GM12875 (cell line): ENCODE results near the gene FHIP2A.

Source experiments
- H3K4me3 ChIP-seq: one replicate; pipeline ENCODE4 v1.5.1; 2011; ENCODE audit warnings: low read depth, low read length, control low read depth
- CTCF ChIP-seq: IDR thresholded peaks from 2 replicates; pipeline ENCODE4 v1.5.1; 2011; ENCODE audit warnings: low read depth, mild to moderate bottlenecking, control low read depth, inconsistent platforms, low read length, moderate library complexity, borderline replicate concordance; ENCODE audit not compliant: insufficient read depth

FHIP2A gene

DNA sequence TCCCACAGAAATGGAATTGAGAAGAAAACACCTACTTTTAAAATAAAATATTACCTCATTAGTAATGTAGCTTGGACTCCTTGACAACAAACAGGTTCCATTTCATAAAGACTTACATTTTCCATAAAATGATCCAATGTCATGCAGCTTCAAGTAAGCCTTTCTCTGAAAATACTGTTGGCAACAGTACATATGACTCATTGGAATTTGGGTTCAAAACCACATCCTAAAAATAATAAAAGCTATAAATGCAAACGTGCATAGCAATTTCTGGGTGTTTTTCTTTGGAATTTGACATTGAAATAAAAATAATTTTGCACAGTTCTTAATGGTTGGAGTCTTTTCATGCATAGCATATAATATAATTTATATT lies 47.9 kb downstream of the FHIP2A start:
- no peak for TF ChIP-seq CTCF
- no peak overlapping the region for H3K4me3 ChIP-seq

DNA sequence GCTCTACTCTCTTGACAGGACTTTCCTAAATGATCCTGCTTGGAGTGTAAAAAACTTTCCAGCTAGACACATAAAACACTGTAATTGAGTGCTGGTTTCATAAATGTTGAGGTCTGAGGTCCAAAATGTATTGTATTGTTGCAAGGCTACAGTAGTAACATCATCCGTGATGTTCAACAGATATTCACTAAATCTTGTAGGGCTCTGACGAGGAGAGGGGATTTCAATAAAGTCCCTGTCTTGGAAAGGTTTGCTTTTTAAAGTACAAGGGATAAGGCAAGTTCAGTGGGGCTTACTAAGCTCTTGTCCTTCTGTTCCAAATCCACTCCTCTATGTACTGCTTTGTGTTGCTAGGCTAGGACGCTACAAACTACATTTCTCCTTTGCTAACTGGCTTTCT lies 48.9 kb downstream of the FHIP2A start:
- no peak overlapping the region for H3K4me3 ChIP-seq
- TF ChIP-seq CTCF: no peak

DNA sequence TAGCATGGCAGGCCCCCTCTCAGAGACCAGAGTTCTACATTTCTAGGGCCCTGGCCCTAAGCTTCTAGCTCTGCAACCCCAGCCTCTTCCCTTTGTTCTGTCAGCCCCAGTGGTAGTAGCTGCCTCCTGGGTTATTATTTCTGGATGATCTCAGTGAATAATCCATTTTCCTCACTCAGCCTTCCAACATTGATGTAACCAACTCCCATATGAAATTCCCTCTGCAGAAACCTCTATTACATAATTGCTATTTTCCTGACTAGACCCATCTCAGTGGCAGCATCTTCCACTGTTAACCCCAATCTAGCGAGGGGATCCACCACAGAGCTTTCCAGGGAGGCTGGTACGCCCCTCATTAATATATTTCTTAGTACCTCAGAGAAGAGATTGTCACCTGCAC lies 49.8 kb downstream of the FHIP2A start:
- TF ChIP-seq CTCF: no peak
- no peak overlapping the region for H3K4me3 ChIP-seq
